ENCODE measurements around the gene ASB11.

Gene ASB11

GRCh38 chrX:15269618-15270521 is 45.6 kb downstream of the ASB11 start, which contains the start of gene ASB9:
Gene ASB9 (minus strand): TSS chrX:15270083. CDS start chrX:15269874, 209 bp downstream.
- Histone ChIP-seq H3K36me3 (ENCODE audit: control insufficient read depth in 2 of 2, insufficient read depth in 1 of 2, low read length in 2 of 2) (no peaks in the 10 kb centered on the region), H3K4me1 (ENCODE audit: control insufficient read depth, insufficient read depth, low read length) (no peaks in the 10 kb centered on the region), H3K27ac (ENCODE audit: extremely low read depth, low read depth, low read length) (no peak within 1 kb of the TSS), H3K9me3 (ENCODE audit: control insufficient read depth, insufficient read depth, low read depth, low read length) (no peaks in the 10 kb centered on the region), H3K4me3 (ENCODE audit: low read depth, low read length) (peak within 1 kb of the TSS; percentile 2; the same call in 1 of the 2 replicates)
- peak; percentile 48; the same call in 1 of the 2 replicates for TF ChIP-seq ZBTB48 (tag by site-specific recombination; IDR thresholded peaks at IDR 0.05)
- TF ChIP-seq ZBTB17 (tag by site-specific recombination; IDR thresholded peaks at IDR 0.05): peak; percentile 65
- no peak for TF ChIP-seq ZNF148 (tag by site-specific recombination; IDR thresholded peaks at IDR 0.05; ENCODE audit: borderline replicate concordance)
- TF ChIP-seq ZSCAN4 (tag by site-specific recombination; IDR thresholded peaks at IDR 0.05): peak; percentile 53
- ChIA-PET CTCF (interaction anchor here (0.5 kb wide), 1 partner anchor 321 kb away, joined by 3 read pairs; no protein-coding TSS in a partner anchor), POLR2A (no interaction called here)

GRCh38 chrX:15269120-15269519 is 46.3 kb downstream of the ASB11 start:
- Histone ChIP-seq H3K27ac (ENCODE audit: extremely low read depth, low read depth, low read length) (no peak overlapping the region), H3K4me3 (ENCODE audit: low read depth, low read length) (no peak overlapping the region), H3K9me3 (ENCODE audit: control insufficient read depth, insufficient read depth, low read depth, low read length) (no peaks in the 10 kb centered on the region), H3K36me3 (ENCODE audit: control insufficient read depth in 2 of 2, insufficient read depth in 1 of 2, low read length in 2 of 2) (no peaks in the 10 kb centered on the region), H3K4me1 (ENCODE audit: control insufficient read depth, insufficient read depth, low read length) (no peaks in the 10 kb centered on the region)
- ChIA-PET POLR2A (no interaction called here), CTCF (interaction anchor here (0.5 kb wide), 1 partner anchor 321 kb away, joined by 3 read pairs; no protein-coding TSS in a partner anchor)
- TF ChIP-seq HOXD13 (CRISPR knock-in tag; IDR thresholded peaks at IDR 0.05; ENCODE audit: borderline replicate concordance): no peak
- no peak for TF ChIP-seq ZNF266 (tag by site-specific recombination; IDR thresholded peaks at IDR 0.05; ENCODE audit: low read depth)

GRCh38 chrX:15254852-15255251 is 60.6 kb downstream of the ASB11 start:
- no peaks in the 10 kb centered on the region for H3K4me1 ChIP-seq (ENCODE audit: control insufficient read depth, insufficient read depth, low read length)
- H3K27ac ChIP-seq (ENCODE audit: extremely low read depth, low read depth, low read length): no peak overlapping the region
- CTCF ChIA-PET: interaction anchor here (0.7 kb wide), 1 partner anchor 290 kb away, joined by 4 read pairs; no protein-coding TSS in a partner anchor
- no peaks in the 10 kb centered on the region for H3K36me3 ChIP-seq (ENCODE audit: control insufficient read depth in 2 of 2, insufficient read depth in 1 of 2, low read length in 2 of 2)
- no peaks in the 10 kb centered on the region for H3K9me3 ChIP-seq (ENCODE audit: control insufficient read depth, insufficient read depth, low read depth, low read length)
- no peak overlapping the region for H3K4me3 ChIP-seq (ENCODE audit: low read depth, low read length)
- POLR2A ChIA-PET: no interaction called here
- TF ChIP-seq ZNF26 (tag by site-specific recombination; IDR thresholded peaks at IDR 0.05): no peak
- no peak for TF ChIP-seq ZNF404 (tag by site-specific recombination; IDR thresholded peaks at IDR 0.05)

- H3K4me3 ChIP-seq (ENCODE audit: low read depth, low read length): no peak overlapping the region
- H3K4me1 ChIP-seq (ENCODE audit: control insufficient read depth, insufficient read depth, low read length): no peaks in the 10 kb centered on the region
- ChIA-PET POLR2A (no interaction called here), CTCF (no interaction called here)
- H3K9me3 ChIP-seq (ENCODE audit: control insufficient read depth, insufficient read depth, low read depth, low read length): no peaks in the 10 kb centered on the region
- H3K27ac ChIP-seq (ENCODE audit: extremely low read depth, low read depth, low read length): no peak overlapping the region
- H3K36me3 ChIP-seq (ENCODE audit: control insufficient read depth in 2 of 2, insufficient read depth in 1 of 2, low read length in 2 of 2): no peaks in the 10 kb centered on the region
- no peak for TF ChIP-seq BCL11B (tag by site-specific recombination; IDR thresholded peaks at IDR 0.05; ENCODE audit: low read depth)
- no peak for TF ChIP-seq ZNF530 (tag by site-specific recombination; IDR thresholded peaks at IDR 0.05; ENCODE audit: low read depth)
- no peak for TF ChIP-seq ZNF366 (tag by site-specific recombination; conservative IDR thresholded peaks at IDR 0.05)
- TF ChIP-seq PRDM4 (tag by site-specific recombination; IDR thresholded peaks at IDR 0.05): no peak
- no peak for TF ChIP-seq YY1 (tag by site-specific recombination; IDR thresholded peaks at IDR 0.05)
- no peak for TF ChIP-seq ELK4 (IDR thresholded peaks at IDR 0.05; ENCODE audit: borderline replicate concordance, low read depth, low read length)
- no peak for TF ChIP-seq ZNF223 (tag by site-specific recombination; IDR thresholded peaks at IDR 0.05)
Measured at GRCh38 chrX:15245896-15246295, 69.5 kb downstream of the ASB11 start.
